Measurements from ENCODE around the gene NR4A2.

The NR4A2 gene

DNA sequence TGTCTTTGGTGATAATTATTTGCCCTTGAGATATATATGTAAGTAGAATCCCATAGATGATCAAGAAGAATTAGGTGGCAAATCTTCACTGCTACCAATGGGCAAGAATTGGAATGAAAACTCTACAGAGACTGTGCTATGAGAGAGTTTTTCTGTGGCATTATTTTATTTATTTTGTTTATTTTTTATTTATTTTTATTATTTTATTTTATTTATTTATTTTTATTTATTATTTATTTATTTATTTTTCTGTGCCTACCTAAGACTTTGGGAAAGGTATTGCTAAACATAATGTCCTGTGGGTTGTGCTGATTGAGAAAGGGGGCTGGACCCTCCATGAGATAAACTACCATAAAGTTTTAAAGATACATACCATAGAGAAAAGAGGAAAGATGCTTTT lies 16.6 kb upstream of the NR4A2 start:
- no peaks in the 10 kb centered on the region for H3K36me3 ChIP-seq
- H3K27me3 ChIP-seq: no peaks in the 10 kb centered on the region
- no peak overlapping the region for H3K27ac ChIP-seq
- no peak overlapping the region for H3K4me3 ChIP-seq
- TF ChIP-seq, protein P1, sequence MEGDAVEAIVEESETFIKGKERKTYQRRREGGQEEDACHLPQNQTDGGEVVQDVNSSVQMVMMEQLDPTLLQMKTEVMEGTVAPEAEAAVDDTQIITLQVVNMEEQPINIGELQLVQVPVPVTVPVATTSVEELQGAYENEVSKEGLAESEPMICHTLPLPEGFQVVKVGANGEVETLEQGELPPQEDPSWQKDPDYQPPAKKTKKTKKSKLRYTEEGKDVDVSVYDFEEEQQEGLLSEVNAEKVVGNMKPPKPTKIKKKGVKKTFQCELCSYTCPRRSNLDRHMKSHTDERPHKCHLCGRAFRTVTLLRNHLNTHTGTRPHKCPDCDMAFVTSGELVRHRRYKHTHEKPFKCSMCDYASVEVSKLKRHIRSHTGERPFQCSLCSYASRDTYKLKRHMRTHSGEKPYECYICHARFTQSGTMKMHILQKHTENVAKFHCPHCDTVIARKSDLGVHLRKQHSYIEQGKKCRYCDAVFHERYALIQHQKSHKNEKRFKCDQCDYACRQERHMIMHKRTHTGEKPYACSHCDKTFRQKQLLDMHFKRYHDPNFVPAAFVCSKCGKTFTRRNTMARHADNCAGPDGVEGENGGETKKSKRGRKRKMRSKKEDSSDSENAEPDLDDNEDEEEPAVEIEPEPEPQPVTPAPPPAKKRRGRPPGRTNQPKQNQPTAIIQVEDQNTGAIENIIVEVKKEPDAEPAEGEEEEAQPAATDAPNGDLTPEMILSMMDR (IDR thresholded peaks at IDR 0.05): no peak
- no peaks in the 10 kb centered on the region for H3K9me3 ChIP-seq
- no peak for DNase-seq
- H3K4me1 ChIP-seq: no peaks in the 10 kb centered on the region
- intact Hi-C loops (cut with DNase I; ENCODE audit: low total_unique reads): no loop called here

GRCh38 chr2:156347431-156347830 lies 14.9 kb upstream of the NR4A2 start:
- H3K4me3 ChIP-seq: no peak overlapping the region
- H3K27me3 ChIP-seq: no peaks in the 10 kb centered on the region
- TF ChIP-seq, protein P1 (IDR thresholded peaks at IDR 0.05): no peak
- no peaks in the 10 kb centered on the region for H3K9me3 ChIP-seq
- no peaks in the 10 kb centered on the region for H3K36me3 ChIP-seq
- H3K27ac ChIP-seq: no peak overlapping the region
- intact Hi-C loops (cut with DNase I; ENCODE audit: low total_unique reads): no loop called here
- DNase-seq: no peak
- no peaks in the 10 kb centered on the region for H3K4me1 ChIP-seq

GRCh38 chr2:156346731-156347130 lies 14.2 kb upstream of the NR4A2 start:
- Histone ChIP-seq H3K4me3 (no peak overlapping the region), H3K27me3 (no peaks in the 10 kb centered on the region), H3K9me3 (no peaks in the 10 kb centered on the region), H3K4me1 (no peaks in the 10 kb centered on the region), H3K27ac (no peak overlapping the region), H3K36me3 (no peaks in the 10 kb centered on the region)
- TF ChIP-seq, protein P1 (IDR thresholded peaks at IDR 0.05): no peak
- DNase-seq: no peak
- intact Hi-C loops (cut with DNase I; ENCODE audit: low total_unique reads): no loop called here

GRCh38 chr2:156345582-156345981 lies 13.1 kb upstream of the NR4A2 start:
- no peaks in the 10 kb centered on the region for H3K9me3 ChIP-seq
- H3K4me3 ChIP-seq: no peak overlapping the region
- no peaks in the 10 kb centered on the region for H3K27me3 ChIP-seq
- DNase-seq: no peak
- no peak overlapping the region for H3K27ac ChIP-seq
- no peaks in the 10 kb centered on the region for H3K36me3 ChIP-seq
- intact Hi-C loops (cut with DNase I; ENCODE audit: low total_unique reads): no loop called here
- H3K4me1 ChIP-seq: peaks cover 0 to 5% (median 1%) of the 10 kb centered on the region in 4 donors
- TF ChIP-seq, protein P1 (IDR thresholded peaks at IDR 0.05): no peak

- H3K27me3 ChIP-seq: no peaks in the 10 kb centered on the region
- intact Hi-C loops (cut with DNase I; ENCODE audit: low total_unique reads): loop anchor here (5.0 kb wide), 1 partner anchor 53 kb away; no protein-coding TSS in a partner anchor
Measured at GRCh38 chr2:156343940-156344301, 11.4 kb upstream of the NR4A2 start.

More at GRCh38 chr2:156343940-156344301, 11.4 kb upstream of the NR4A2 start:
- Histone ChIP-seq H3K4me1 (peaks cover 0 to 22% (median 12%) of the 10 kb centered on the region in 4 donors), H3K36me3 (no peaks in the 10 kb centered on the region), H3K9me3 (no peaks in the 10 kb centered on the region), H3K27ac (peak overlapping the region in 1 of 2 donors; percentile 100), H3K4me3 (no peak overlapping the region)
- no peak for DNase-seq
- TF ChIP-seq, protein P1 (IDR thresholded peaks at IDR 0.05): no peak

All from tibial artery (tissue), 4 donors.